ENCODE data around the gene UQCRC2.

Gene UQCRC2

DNA sequence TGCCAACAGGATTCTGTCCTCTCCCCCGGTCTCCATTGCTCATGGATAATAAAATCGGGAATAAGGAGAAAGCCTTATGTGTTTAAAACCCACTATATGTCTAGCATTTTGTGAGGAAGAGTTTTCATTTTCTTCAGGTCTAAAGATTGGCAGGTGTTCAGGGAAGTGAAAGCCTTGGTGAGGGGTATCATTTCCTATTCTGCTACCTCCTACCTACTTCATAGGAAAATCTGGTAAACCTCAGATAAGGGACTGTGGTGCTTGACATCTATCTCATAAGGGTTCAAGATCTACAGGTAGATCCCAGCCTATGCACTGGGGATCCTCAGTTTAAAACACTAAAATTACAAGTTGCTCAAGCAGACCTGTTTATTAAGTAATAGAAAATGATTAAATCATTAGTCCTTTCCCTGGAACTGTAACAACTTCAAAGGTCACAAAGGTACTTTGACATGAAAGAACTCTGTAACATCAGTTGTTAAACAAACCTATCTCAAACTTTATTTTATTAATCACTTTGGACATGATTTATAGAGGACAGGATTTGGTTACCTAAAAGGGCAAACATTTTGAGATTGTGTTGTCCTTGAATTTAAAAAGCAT, 61.2 kb downstream of the UQCRC2 start:
- Histone ChIP-seq H3K4me2 (ENCODE audit: insufficient read depth, low read length) (no peak overlapping the region), H3K4me3 (ENCODE audit: low read depth in 1 of 2, low read length in 2 of 2) (no peak overlapping the region), H3K27me3 (ENCODE audit: insufficient read depth, low read length, poor library complexity) (no peaks in the 10 kb centered on the region), H3K9me3 (ENCODE audit: insufficient read depth, low read length, severe bottlenecking) (no peaks in the 10 kb centered on the region), H3K27ac (ENCODE audit: low read length) (no peak overlapping the region), H2AFZ (ENCODE audit: low read depth, low read length) (no peak overlapping the region), H3K36me3 (ENCODE audit: insufficient read depth, low read length) (no peaks in the 10 kb centered on the region), H3K9ac (ENCODE audit: low read depth, low read length) (no peak overlapping the region), H4K20me1 (ENCODE audit: insufficient read depth, low read length) (peaks cover 24% of the 10 kb centered on the region; the same call in 1 of the 2 replicates), H3K4me1 (ENCODE audit: insufficient read depth, low read length) (peaks cover 7% of the 10 kb centered on the region), H3K79me2 (ENCODE audit: insufficient read depth, low read length) (peaks cover 74% of the 10 kb centered on the region)
- DNase-seq (no peak), ATAC-seq (ENCODE audit: insufficient read depth, low read depth) (no peak)
- TF ChIP-seq, protein P1, sequence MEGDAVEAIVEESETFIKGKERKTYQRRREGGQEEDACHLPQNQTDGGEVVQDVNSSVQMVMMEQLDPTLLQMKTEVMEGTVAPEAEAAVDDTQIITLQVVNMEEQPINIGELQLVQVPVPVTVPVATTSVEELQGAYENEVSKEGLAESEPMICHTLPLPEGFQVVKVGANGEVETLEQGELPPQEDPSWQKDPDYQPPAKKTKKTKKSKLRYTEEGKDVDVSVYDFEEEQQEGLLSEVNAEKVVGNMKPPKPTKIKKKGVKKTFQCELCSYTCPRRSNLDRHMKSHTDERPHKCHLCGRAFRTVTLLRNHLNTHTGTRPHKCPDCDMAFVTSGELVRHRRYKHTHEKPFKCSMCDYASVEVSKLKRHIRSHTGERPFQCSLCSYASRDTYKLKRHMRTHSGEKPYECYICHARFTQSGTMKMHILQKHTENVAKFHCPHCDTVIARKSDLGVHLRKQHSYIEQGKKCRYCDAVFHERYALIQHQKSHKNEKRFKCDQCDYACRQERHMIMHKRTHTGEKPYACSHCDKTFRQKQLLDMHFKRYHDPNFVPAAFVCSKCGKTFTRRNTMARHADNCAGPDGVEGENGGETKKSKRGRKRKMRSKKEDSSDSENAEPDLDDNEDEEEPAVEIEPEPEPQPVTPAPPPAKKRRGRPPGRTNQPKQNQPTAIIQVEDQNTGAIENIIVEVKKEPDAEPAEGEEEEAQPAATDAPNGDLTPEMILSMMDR (IDR thresholded peaks at IDR 0.05; ENCODE audit: borderline replicate concordance, extremely low read depth, low read length, poor library complexity, severe bottlenecking), result no peak
- no peak for TF ChIP-seq EZH2 (IDR thresholded peaks at IDR 0.05; ENCODE audit: borderline replicate concordance, low read depth, low read length, severe bottlenecking)

- Histone ChIP-seq H2AFZ (ENCODE audit: low read depth, low read length) (no peak overlapping the region), H3K27me3 (ENCODE audit: insufficient read depth, low read length, poor library complexity) (no peaks in the 10 kb centered on the region), H3K4me1 (ENCODE audit: insufficient read depth, low read length) (no peaks in the 10 kb centered on the region), H3K36me3 (ENCODE audit: insufficient read depth, low read length) (no peaks in the 10 kb centered on the region), H3K9ac (ENCODE audit: low read depth, low read length) (no peak overlapping the region), H3K79me2 (ENCODE audit: insufficient read depth, low read length) (peaks cover 66% of the 10 kb centered on the region), H3K27ac (ENCODE audit: low read length) (no peak overlapping the region), H4K20me1 (ENCODE audit: insufficient read depth, low read length) (peaks cover 13% of the 10 kb centered on the region; the same call in 1 of the 2 replicates), H3K4me3 (ENCODE audit: low read depth in 1 of 2, low read length in 2 of 2) (no peak overlapping the region), H3K4me2 (ENCODE audit: insufficient read depth, low read length) (no peak overlapping the region), H3K9me3 (ENCODE audit: insufficient read depth, low read length, severe bottlenecking) (no peaks in the 10 kb centered on the region)
- no peak for ATAC-seq (ENCODE audit: insufficient read depth, low read depth)
- TF ChIP-seq, protein P1 (IDR thresholded peaks at IDR 0.05; ENCODE audit: borderline replicate concordance, extremely low read depth, low read length, poor library complexity, severe bottlenecking), result no peak
- DNase-seq, result no peak
These were observed 63.8 kb downstream of the UQCRC2 start for GRCh38 chr16:22016927-22017326.

DNA sequence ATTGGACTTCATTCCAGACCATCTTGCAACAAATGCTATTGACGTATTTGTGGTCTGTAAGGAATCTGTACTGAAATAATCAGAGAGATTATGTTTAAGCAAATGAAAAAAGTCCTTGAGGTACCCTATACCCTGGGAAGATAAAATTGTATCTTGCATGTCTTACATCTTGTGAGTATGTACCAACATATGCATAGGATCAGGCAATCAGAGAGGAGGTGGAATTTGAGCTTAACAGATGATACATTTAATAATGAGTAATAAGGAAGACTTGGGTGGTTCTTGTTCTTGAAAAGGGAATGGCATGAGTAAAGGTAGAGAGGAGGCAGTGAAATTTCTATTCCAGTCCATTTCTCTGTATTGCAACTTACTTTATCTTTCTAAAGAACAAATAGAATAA, 65.4 kb downstream of the UQCRC2 start:
- TF ChIP-seq, protein P1 (IDR thresholded peaks at IDR 0.05; ENCODE audit: borderline replicate concordance, extremely low read depth, low read length, poor library complexity, severe bottlenecking), result no peak
- TF ChIP-seq EZH2 (IDR thresholded peaks at IDR 0.05; ENCODE audit: borderline replicate concordance, low read depth, low read length, severe bottlenecking), result no peak
- H3K9me3 ChIP-seq (ENCODE audit: insufficient read depth, low read length, severe bottlenecking), result no peaks in the 10 kb centered on the region
- no peak overlapping the region for H2AFZ ChIP-seq (ENCODE audit: low read depth, low read length)
- no peak overlapping the region for H3K9ac ChIP-seq (ENCODE audit: low read depth, low read length)
- peaks cover 18% of the 10 kb centered on the region; the same call in 1 of the 2 replicates for H4K20me1 ChIP-seq (ENCODE audit: insufficient read depth, low read length)
- H3K27ac ChIP-seq (ENCODE audit: low read length), result no peak overlapping the region
- DNase-seq, result no peak
- H3K4me2 ChIP-seq (ENCODE audit: insufficient read depth, low read length), result no peak overlapping the region
- no peaks in the 10 kb centered on the region for H3K4me1 ChIP-seq (ENCODE audit: insufficient read depth, low read length)
- H3K27me3 ChIP-seq (ENCODE audit: insufficient read depth, low read length, poor library complexity), result no peaks in the 10 kb centered on the region
- no peak overlapping the region for H3K4me3 ChIP-seq (ENCODE audit: low read depth in 1 of 2, low read length in 2 of 2)
- ATAC-seq (ENCODE audit: insufficient read depth, low read depth), result no peak
- H3K79me2 ChIP-seq (ENCODE audit: insufficient read depth, low read length), result peaks cover 58% of the 10 kb centered on the region
- no peaks in the 10 kb centered on the region for H3K36me3 ChIP-seq (ENCODE audit: insufficient read depth, low read length)
